Stimulated activated CD4-positive, alpha-beta T cell treated with anti-CD3 and anti-CD28 coated beads, Interleukin-1b, Interleukin-23, amount 100 ng/mL, for 24 hours (primary cell): ENCODE data around the gene CDRT15L2.
"Not testable (repeated sequence)": the region's sequence is repeated elsewhere in the genome, so short reads cannot be mapped to it uniquely, and the experiment has no call there.

Source experiments
- DNase-seq, 4 experiments: peaks; one replicate each; pipeline ENCODE4 v3.0.0-alpha.2; 2020; ENCODE audit warnings: low read depth in 4 of 4, low spot score in 1 of 4

CDRT15L2 gene

DNA sequence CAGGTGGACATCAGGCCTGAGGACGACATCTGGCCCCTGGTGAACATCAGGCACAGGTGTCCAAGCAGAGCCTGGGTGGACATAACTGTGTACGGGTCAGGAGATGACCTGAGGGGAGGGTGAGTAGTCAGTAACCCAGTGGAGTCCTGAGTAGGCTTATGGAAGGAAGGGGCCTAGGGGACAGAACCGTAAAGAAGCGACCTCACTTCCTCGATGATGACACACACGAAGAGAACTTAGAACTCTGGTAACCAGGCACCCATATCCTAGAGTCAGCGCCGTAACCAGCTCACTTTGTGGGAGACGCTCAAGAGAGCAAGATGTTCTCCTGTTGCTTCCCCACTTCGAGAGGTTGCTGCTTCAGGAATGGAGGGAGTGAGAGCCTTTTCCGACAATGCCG is at the start of gene CDRT15L2:
Gene CDRT15L2, plus strand, starts transcription at position 301 of the 400 bp plus-strand sequence. Its CDS starts 20 bp downstream, at position 321.
- not testable (repeated sequence) for DNase-seq

DNA sequence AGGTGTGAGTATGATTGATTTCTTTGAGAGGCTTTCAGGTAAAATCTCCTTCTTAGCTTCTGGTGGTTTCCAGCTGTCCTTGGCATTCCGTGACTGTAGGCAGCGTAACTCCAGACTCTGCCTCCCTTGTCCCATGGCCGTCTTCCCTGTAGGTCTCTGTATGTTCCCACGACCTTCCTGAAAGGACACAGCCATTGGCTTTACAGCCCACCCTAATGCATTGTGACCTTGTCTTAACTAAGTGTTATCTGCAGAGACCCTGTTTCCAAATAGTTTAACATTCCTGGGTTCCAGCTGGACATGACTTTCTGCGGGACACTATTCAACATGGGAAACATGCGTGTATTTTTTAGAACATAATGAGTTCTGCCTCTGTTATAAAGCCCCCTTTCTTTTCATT is 49.4 kb upstream of the CDRT15L2 start:
- not testable (repeated sequence) for DNase-seq

DNA sequence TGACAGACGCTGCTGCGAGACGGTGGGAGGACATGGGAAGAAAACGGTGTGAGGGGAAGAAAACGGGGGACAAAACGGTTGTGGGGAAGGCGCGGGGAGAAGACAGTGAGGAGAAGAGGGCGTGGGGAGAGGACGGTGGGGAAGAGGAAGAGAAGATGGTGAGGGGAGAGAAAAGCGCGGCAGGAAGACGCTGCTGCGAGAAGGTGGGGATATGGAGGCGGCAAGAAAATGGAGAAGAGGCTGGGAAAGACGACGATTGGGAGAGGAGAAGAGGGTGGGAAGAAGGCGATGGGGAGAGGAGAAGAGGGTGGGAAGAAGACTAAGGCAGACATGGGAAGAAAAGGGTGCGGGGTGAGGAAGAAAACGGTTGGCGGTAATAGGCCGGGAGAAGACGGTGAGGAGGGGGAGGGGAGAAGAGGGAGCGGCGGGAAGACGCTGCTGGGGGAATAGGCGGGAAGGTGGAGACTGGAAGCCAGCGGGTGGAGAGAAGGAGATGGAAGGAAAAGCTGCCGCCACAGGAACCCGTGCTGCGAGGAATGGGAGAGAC is 46.9 kb upstream of the CDRT15L2 start:
- DNase-seq = not testable (repeated sequence)

DNA sequence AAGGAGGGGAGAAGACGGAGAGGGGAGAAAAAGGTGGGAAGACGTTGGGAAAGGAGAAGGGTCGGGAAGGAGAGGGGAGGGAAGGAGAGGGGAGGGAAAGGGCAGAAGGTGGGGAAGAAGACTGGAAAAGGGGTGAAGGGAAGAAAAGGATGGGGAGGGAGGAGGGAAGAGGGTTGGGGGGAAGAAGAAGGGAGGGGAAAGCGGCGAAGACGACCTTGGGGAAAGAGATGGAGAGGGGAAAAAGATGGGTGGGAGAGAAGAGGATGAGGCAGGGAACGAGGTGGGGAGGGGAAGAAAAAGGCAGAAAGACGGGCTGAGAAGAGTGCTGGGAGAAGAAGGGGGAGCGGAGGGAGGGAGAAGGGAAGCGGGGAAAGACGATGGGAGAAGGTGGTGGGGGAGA is 46.3 kb upstream of the CDRT15L2 start:
- not testable (repeated sequence) for DNase-seq

DNA sequence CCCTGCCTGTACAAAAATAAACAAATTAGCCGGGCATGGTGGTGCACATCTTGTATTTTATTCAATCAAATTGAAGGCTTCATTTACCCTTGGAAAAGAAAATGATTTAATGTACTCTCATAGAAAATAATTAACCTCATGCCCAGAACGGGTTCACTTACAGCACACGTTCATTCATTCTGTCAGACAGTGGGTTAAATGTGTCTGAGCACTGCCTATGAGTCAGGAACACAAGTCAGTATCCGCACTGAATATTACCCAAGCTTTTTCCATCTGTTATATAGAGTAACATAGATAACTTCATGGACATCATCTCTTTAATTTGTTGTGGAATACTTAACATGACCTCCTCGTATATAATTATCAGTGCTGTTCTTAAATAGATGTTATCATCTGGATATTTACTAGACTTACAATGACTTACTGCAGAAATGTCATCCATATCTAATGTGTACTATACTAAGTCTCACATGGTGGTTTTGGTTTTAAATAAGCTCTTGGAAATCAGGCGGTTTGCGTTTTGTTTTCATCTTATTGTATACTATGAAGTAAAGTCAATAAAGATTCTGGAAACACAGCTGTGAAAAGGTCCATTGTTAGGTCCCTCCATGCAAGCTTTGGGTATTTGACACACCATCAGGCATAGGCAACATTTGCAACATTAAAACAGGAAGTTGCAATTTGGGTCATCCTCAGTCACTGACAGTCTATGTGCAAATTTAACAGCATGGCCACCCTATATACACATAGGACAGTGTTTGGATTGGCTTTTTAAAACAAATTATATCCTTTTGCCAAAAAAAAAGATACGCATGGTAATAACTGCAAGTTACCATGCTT is 44.6 kb upstream of the CDRT15L2 start:
- DNase-seq = not testable (repeated sequence)

DNA sequence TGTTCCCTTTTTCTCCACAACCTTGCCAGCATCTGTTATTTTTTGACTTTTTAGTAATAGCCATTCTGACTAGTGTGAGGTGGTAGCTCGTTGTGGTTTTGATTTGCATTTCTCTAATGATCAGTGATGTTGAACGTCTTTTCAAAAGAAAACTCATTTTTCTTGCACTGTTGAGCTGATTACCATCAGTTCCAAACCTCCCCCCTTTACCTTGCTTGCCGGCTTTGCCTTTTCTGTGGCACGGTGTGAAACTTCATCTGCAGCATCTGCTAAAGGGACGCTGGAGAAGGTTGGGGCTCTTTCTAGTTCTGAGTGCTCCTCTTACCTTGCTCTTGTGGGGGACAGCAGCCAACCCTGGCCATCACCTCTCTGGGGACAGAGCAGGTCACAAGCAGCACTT is 39.1 kb upstream of the CDRT15L2 start:
- DNase-seq = not testable (repeated sequence)

DNA sequence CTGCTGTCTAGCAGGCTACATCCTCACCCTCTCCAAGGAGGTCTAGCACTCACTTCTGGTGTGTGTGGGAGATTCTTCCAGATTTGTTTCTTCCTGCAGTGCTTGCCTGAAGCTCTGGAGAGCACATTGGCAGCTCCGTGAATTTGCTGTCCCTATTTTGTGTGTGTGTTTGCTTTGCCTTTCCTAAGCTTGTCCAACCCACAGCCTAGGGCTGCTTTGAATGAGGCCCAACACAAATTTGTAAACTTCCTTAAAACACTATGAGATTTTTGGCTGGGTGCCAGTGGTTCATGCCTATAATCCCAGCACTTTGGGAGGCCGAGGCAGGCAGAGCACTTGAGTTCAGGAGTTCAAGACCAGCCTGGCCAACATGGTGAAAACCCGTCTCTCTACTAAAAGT is 38.7 kb upstream of the CDRT15L2 start:
- not testable (repeated sequence) for DNase-seq

DNA sequence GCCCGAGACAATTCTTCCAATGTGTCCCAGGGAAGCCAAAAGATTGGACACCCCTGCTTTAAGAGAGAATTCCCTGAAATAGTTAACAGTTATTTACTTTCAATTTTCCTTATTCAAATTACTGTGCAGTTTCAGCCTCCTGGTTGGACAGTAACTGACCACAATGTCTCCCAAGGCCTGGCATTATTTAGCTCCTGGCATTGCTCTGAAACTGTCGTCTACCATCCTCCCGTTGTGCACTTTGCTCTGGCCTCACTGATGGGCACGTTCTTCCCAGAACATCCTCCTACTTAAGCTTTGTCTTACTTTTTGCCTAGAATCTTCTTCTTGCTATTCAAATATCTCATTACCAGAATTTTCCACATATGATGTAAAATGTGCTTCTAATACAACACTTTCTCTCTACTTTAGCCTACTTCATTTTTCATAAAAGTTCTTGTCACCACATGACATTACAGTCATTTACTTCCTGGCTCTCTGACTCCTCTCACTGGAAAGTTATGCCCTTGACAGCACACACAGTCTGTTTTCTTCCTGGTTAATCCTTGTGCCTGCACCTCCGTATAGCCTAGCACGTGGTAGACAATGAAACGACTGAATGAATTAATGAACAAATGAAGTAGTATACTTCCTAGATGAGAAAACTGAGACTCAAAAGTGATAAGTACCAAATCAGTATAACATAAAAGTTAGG is 37.5 kb upstream of the CDRT15L2 start:
- not testable (repeated sequence) for DNase-seq

DNA sequence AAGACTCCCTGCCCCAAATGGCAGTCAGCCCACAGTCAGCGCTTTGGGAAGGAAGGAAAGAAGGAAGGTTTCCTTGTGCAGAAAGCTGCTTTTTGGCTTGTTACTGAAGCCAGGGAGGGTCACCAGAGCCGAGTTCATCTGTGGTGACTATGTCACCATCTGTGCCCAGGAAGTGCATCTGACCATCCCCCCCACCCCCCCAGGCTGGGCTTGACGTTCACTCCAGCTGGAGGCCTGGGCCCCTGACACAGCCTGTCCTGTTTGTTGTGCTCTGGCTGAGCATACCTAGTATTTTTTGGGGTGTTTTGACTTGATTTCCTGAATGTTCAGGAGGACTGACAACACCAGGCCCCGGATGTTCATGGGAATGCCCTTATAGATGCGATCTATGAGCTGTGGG is 31.6 kb upstream of the CDRT15L2 start:
- DNase-seq = not testable (repeated sequence)

DNA sequence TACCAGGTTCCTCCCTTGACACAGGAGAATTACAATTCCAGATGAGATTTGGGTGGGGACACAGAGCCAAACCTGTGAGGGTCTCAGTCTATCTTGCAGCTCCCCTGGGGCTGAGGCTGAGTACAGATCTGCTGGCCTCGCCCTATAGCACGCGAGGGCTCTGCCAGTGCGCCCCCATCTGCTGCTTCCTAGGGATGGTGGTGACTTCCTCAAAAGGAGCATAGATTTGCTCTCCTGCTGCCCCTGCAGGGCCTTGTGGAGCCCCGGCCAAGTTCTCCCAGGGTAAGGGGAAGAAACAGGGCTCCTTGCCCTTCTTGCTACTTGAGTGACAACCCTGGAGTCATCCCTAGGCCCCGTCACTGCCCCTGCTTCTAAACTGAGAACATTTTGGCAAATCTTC is 26.6 kb upstream of the CDRT15L2 start:
- DNase-seq = not testable (repeated sequence)

DNA sequence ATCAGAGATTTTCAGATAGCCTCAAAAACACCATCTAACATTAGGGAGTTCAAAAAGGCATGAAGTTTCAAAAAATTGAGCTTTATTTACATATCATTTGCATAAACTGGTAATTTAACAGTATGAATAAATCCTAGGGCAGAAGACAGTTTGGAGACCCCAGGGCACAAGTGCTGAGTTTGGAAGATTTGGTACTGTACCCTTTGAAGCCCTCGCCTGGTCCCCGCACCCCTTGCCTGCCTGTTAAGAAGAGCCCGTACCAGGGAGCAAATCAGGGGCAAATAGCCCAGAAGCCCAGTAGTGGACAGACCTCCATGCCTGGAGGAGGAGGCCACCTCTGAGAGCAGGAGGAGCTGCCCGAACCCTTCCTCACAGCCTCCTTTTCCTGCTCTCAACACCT is 24.8 kb upstream of the CDRT15L2 start:
- DNase-seq = not testable (repeated sequence)

DNA sequence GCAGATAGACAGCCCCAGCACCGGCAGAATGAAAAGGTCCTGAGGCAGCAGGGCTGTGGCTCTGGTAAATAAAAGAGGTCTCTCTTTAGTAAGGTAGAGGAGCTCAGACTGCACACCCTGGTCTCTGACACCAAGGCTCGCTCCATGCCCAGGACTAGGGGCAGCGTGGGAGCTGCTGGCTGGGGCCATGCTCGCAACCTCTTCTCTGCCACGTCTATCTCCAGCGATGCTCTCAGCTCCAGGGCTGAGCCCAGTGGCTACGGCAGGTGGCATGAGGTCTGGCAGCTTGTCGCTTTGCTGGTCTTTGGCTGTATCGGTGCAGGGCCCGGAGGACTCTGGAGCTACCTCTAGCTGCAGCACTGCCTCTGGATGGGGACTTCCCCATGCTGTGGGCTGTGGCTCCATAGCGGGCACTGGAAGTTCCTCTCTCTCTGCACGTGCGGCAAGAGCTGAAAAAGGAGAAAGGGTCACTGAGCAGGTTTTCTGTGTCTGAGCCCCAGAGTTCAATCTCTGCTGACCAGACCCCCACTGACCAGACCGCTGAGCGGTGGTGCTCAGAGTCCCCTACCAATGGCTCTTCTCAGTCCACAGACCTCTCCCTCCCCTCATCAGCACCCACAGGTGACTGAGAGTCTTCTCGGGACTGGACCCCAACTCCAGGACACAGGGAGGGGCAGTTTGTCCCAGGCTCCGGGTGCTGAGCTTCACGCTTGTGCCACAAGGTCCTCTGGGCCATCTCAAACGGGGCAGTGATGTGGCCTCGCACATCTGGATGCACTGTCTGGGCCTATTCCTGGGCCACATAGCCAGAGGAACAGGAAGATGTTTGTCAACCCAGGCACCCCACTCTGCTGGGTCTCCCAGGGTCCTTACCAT is 24.2 kb upstream of the CDRT15L2 start:
- not testable (repeated sequence) for DNase-seq

DNA sequence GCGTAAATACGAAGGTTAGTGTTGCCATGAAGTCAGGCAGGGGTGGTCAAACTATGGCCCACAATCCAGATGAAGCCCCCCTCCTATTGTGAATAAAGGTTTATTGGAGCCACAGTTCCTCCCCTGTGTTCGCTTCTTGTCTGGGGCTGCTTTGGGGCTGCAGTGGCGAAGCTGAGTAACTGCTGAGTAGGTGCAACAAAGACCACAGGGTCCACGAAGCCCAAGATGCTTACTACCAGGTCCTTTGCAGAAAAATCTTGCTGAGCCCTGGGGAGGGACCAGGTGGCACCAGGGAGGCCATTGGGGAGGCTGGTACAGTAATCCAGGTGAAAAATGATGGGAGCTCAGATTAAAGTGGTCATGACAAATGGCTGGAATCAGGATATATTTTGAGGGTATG is 21.4 kb upstream of the CDRT15L2 start:
- DNase-seq = not testable (repeated sequence)

DNA sequence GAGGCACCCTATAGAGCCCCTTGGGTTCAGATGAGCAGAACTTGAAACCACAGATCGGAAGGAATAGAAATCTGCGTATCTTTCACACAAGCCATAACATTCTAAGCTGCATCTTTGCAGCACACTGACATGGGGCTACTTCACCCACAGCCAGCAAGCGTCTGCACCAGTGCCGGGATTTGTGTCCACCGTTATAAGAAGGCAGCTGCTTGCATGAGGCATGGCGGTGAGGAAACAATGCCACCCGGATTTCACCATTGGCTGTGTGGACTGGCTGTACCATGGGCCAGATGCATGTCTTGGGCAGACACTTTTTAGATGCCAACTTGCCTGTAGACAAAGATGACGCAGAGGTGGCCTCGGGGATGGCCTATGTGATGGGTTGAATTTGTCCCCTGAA is 20.5 kb upstream of the CDRT15L2 start:
- DNase-seq = not testable (repeated sequence)

DNA sequence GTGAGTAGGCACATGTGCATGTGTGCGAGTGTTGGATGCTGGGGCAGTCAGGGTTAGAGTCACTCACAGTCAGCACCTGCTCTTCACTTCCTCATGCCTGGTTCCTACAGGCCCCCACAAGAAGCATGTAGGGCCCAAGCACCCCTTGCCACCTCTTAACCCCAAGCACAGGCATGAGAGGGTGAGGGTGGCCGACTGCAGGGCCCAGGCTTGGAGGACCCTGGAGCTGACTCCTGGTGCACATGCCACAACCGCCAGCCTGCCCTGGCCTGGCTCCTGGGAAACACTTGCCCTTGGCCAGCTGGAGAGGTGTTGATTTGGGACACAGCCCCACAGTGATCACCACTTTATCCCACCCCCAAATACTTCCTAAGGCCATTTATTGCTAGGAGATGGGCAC is 16.9 kb upstream of the CDRT15L2 start:
- DNase-seq = no peak

DNA sequence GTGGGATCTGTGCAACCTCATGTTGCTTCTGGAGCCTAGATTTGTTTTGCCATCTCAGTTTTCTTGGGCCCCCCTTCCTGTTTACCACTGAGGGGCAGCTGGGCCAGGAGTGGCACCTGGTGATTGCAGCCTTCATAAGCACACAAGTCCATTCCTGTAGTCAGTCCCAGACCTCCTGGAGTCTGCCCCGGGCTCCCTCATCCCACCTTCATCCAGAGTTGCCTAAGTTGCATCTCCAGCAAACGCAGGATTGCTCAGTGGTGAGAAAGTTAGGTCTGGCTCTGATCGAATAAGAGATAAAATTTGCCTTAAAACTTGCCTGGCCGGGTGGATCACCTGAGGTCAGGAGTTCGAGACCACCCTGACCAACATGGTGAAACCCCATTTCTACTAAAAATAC is 14.3 kb upstream of the CDRT15L2 start:
- DNase-seq = not testable (repeated sequence)

DNA sequence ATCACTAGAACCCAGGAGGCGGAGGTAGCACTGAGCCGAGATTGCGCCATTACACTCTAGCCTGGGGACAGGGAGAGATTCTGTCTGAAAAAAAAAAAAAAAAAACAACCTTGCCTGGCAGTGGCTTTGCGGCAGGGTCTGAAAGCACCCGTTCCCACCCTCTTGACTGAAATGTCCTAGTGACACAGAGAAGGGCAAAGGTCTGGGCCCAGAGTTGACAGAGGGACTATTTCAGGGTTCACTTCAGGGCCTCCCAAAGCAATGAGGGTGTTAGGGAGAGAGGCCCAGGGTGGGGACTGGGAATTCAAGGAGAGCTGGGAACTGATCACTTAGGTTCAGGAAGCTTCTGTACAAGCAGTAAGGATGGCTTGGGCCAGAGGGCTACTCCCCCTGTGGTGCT is 13.8 kb upstream of the CDRT15L2 start:
- DNase-seq = no peak

DNA sequence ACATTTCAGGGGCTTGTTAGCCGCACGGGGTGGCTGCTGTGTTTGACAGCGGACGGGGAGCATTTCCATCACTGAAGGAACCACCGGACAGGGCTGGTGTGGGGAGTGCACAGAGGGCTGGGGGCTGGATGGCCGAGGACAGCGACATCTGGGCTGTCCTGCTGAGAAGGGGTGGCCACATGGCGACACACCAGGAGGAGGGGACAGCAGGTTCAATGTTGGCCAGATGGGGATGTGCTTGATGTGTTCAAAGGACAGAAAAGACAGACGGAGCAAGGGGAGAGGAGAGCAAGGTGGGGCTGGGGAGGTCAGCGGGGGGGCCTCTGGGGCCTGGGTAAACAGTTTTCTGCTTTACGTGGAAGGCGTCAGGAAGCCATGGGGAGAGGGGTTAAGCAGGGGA is 12.8 kb upstream of the CDRT15L2 start:
- DNase-seq = not testable (repeated sequence)

DNA sequence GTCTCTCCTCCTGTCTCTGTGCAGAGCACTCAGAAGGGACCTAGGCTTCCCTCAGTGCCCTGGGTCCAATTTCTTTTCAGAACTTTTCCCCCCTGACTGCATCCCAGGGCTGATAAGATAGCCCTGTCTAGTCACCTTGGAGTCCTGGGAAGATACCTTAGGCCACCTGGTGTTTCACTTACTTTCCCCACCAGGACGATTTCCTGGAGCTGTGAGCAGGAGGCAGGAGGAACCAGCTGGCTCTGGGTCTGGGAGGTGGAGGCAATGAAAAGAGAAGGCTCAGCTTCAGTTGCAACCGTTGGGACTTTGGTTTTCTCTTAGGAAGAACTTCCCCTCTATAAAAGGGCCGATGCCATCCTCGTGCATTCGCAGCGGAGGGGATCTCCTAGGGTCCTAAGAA is 12.1 kb upstream of the CDRT15L2 start:
- DNase-seq = not testable (repeated sequence)

DNA sequence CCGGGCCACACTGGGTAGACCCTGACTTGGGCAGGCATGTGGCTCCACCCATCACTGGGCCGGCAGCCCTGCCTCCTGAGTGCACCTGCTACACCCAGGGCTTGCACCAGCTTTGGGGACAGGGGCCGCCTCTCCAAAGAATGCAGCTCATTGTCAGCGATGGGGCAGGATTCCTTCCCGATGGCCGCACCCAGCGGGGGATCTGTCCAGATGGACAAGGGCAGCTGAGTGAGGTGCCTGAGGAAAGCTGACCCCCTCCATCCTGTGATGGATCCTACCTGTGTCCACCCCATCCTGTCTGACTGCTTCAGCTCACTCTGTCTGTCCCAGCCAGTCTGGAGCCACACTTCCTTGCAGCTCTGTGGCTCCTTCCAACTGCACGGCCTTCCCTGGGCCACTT is 10.9 kb upstream of the CDRT15L2 start:
- DNase-seq = not testable (repeated sequence)

DNA sequence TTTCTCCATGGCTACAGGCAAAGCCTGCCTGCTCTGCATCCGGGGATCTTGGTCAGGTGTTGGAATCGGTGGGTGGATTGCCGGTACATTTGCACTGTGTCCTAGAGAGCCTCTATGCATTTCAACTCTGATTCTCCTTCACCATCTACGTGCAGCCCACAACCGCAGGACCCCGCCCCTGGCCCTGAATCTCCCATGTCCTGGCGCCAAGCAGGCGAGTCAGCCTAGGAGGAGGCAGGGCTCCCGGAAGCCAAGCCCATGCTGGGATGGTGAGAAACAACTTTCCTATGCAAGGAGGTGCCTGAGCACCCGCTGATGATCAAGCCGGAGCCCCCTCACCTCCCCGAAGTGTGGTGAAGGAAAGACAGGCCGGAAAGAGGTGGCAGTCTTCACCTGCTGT is 7.9 kb upstream of the CDRT15L2 start:
- DNase-seq = not testable (repeated sequence)
